Liver (tissue), 9 donors: Measurements from ENCODE around the gene TMEM272. TPM values are rescaled to one million over a fixed set of nuclear protein-coding genes. Genes with fewer than 3 reads are reported as not detected.
A peak's percentile ranks its signal among the peaks of the same experiment; 100 is the strongest.

ENCODE experiments used
- DNase-seq: peaks from one replicate; pipeline ENCODE4 v3.0.0-alpha.2; 2017; ENCODE audit warnings: low spot score
- H3K27ac ChIP-seq, 2 donors: one replicate each; pipeline ENCODE4 v1.7.0; 2013; ENCODE audit warnings: inconsistent platforms in 2 of 2, low read length in 2 of 2, control low read depth in 1 of 2, low read depth in 1 of 2, mild to moderate bottlenecking in 1 of 2
- H3K27me3 ChIP-seq, 4 donors: one replicate each; pipeline versions ENCODE4 v1.6.1 to v1.7.0; 2013; ENCODE audit warnings: low read length in 3 of 4, inconsistent platforms in 1 of 4, mild to moderate bottlenecking in 1 of 4, moderate library complexity in 1 of 4; ENCODE audit not compliant: control insufficient read depth in 4 of 4, insufficient read depth in 4 of 4
- H3K36me3 ChIP-seq, 4 donors: one replicate each; pipeline versions ENCODE4 v1.6.1 to v1.7.0; 2013; ENCODE audit warnings: low read length in 3 of 4, mild to moderate bottlenecking in 3 of 4, low read depth in 1 of 4, moderate library complexity in 1 of 4; ENCODE audit not compliant: control insufficient read depth in 4 of 4, insufficient read depth in 3 of 4
- H3K4me1 ChIP-seq, 4 donors: one replicate each; pipeline versions ENCODE4 v1.6.1 to v1.7.0; 2013; ENCODE audit warnings: low read length in 3 of 4, mild to moderate bottlenecking in 3 of 4, moderate library complexity in 1 of 4; ENCODE audit not compliant: control insufficient read depth in 4 of 4, insufficient read depth in 4 of 4
- H3K4me3 ChIP-seq, 3 donors: one replicate each; pipeline versions ENCODE4 v1.6.1 to v1.7.0; 2013; ENCODE audit warnings: low read length in 3 of 3, control low read depth in 1 of 3, low read depth in 1 of 3, mild to moderate bottlenecking in 1 of 3
- H3K9ac ChIP-seq, 2 donors: one replicate each; pipeline ENCODE4 v1.7.0; 2013; ENCODE audit warnings: low read length in 2 of 2, mild to moderate bottlenecking in 2 of 2, moderate library complexity in 2 of 2, control low read depth in 1 of 2, low read depth in 1 of 2
- H3K9me3 ChIP-seq, 4 donors: one replicate each; pipeline versions ENCODE4 v1.6.1 to v1.7.0; 2013; ENCODE audit warnings: low read length in 3 of 4; ENCODE audit not compliant: control insufficient read depth in 4 of 4
- ATF3 ChIP-seq: IDR thresholded peaks from 2 replicates; pipeline ENCODE4 v1.6.1; 2016; ENCODE audit warnings: antibody characterized with exemption
- CTCF ChIP-seq: fragments of 150-350 bp; IDR thresholded peaks from 2 replicates; pipeline ENCODE4 v1.5.1; 2017; ENCODE audit warnings: improper control_type of control experiment, low read depth, low read length; ENCODE audit not compliant: missing input control
- EGR1 ChIP-seq, 2 donors: IDR thresholded peaks; 2 replicates each; pipeline ENCODE4 v1.6.1; 2016 to 2018; ENCODE audit warnings: antibody characterized with exemption in 2 of 2, low read depth in 2 of 2
- FOXA1 ChIP-seq: IDR thresholded peaks from 2 replicates; pipeline ENCODE4 v1.6.1; 2016; ENCODE audit warnings: antibody characterized with exemption
- FOXA2 ChIP-seq: IDR thresholded peaks from 2 replicates; pipeline ENCODE4 v1.6.1; 2016; ENCODE audit warnings: antibody characterized with exemption
- GABPA ChIP-seq, 2 donors: IDR thresholded peaks in 1 of 2; conservative IDR thresholded peaks in 1 of 2; 2 replicates each; pipeline ENCODE4 v1.6.1; 2016; ENCODE audit warnings: antibody characterized with exemption in 2 of 2, mild to moderate bottlenecking in 1 of 2, moderate library complexity in 1 of 2
- HNF4A ChIP-seq, 2 donors: conservative IDR thresholded peaks; 2 replicates each; pipeline ENCODE4 v1.6.1; 2016; ENCODE audit warnings: antibody characterized with exemption in 2 of 2, mild to moderate bottlenecking in 2 of 2
- HNF4G ChIP-seq: IDR thresholded peaks from 2 replicates; pipeline ENCODE4 v1.6.1; 2016; ENCODE audit warnings: antibody characterized with exemption
- JUND ChIP-seq, 2 donors: IDR thresholded peaks; 2 replicates each; pipeline ENCODE4 v1.6.1; 2016; ENCODE audit warnings: antibody characterized with exemption in 2 of 2
- MAX ChIP-seq: IDR thresholded peaks from 2 replicates; pipeline ENCODE4 v1.6.1; 2016; ENCODE audit warnings: antibody characterized with exemption
- NR2F2 ChIP-seq: IDR thresholded peaks from 2 replicates; pipeline ENCODE4 v1.6.1; 2016; ENCODE audit warnings: antibody characterized with exemption
- RAD21 ChIP-seq, 2 donors: IDR thresholded peaks; 2 replicates each; pipeline ENCODE4 v1.6.1; 2016; ENCODE audit warnings: antibody characterized with exemption in 2 of 2, mild to moderate bottlenecking in 2 of 2
- REST ChIP-seq: IDR thresholded peaks from 2 replicates; pipeline ENCODE4 v1.6.1; 2016; ENCODE audit warnings: antibody characterized with exemption, mild to moderate bottlenecking
- RXRA ChIP-seq, 2 donors: IDR thresholded peaks; 2 replicates each; pipeline ENCODE4 v1.6.1; 2017 to 2018; ENCODE audit warnings: antibody characterized with exemption in 2 of 2, mild to moderate bottlenecking in 1 of 2
- SP1 ChIP-seq: IDR thresholded peaks from 2 replicates; pipeline ENCODE4 v1.6.1; 2018; ENCODE audit warnings: antibody characterized with exemption, mild to moderate bottlenecking
- TAF1 ChIP-seq: conservative IDR thresholded peaks from 2 replicates; pipeline ENCODE4 v1.6.1; 2016; ENCODE audit warnings: antibody characterized with exemption, mild to moderate bottlenecking
- YY1 ChIP-seq: IDR thresholded peaks from 2 replicates; pipeline ENCODE4 v1.6.1; 2016; ENCODE audit warnings: antibody characterized with exemption, mild to moderate bottlenecking
- ZBTB33 ChIP-seq: IDR thresholded peaks from 2 replicates; pipeline ENCODE4 v1.6.1; 2016; ENCODE audit warnings: antibody characterized with exemption
- WGBS: extraction: QIAGEN DNeasy Blood & Tissue Kit; methylation state at CpG from one replicate; pipeline ENCODE4 v1.1.7; 2013; 5-methylcytosine and 5-hydroxymethylcytosine counted together
- polyA plus RNA-seq, 2 donors: library from polyadenylated mRNA; stranded (reverse) in 1 of 2; unstranded in 1 of 2; fragments of 200-250 nt in 1 of 2; fragments of >200 nt in 1 of 2; fragmentation: Nextera tagmentation in 1 of 2; extraction: Ambion mirVana in 1 of 2; gene quantifications; one replicate each; pipeline versions ENCODE4 v1.2.1 to v1.2.3, GENCODE V29; 2013 to 2015
- total RNA-seq, 2 donors: library from RNA; depleted of rRNA; stranded (reverse); fragments of >200 nt; gene quantifications; one replicate each; pipeline ENCODE4 v1.2.3, GENCODE V29; 2014
- donor health status: healthy.
- donor health status: healthy.
- donor health status: healthy.
- donor health status: healthy.
- donor health status: healthy.

Gene TMEM272
- total and polyA plus RNA-seq, 4 donors, result 0.02 to 0.42 (median 0.10) TPM

GRCh38 chr13:51814825-51815650, 29.9 kb downstream of the TMEM272 start:
- H3K4me3 ChIP-seq, result peak overlapping the region; percentile 41 to 56 (median 45)
- H3K4me1 ChIP-seq, result peaks cover 0 to 13% (median 4%) of the 10 kb centered on the region in 4 donors
- no peaks in the 10 kb centered on the region for H3K36me3 ChIP-seq
- 23% methylated on average over 13 of the region's 13 CpGs for WGBS
- TF ChIP-seq HNF4A (conservative IDR thresholded peaks at IDR 0.05) (peak; percentile 24 to 49), YY1 (peak; percentile 72), EGR1 (IDR thresholded peaks at IDR 0.05; ENCODE audit: low read depth in 2 of 2) (no peak), FOXA1 (peak; percentile 29), REST (no peak), ZBTB33 (no peak), ATF3 (no peak), RAD21 (IDR thresholded peaks at IDR 0.05) (peak; percentile 92 to 93), NR2F2 (no peak), SP1 (no peak), CTCF (peak; percentile 86), GABPA (IDR thresholded peaks at IDR 0.05 in 1 of 2, conservative IDR thresholded peaks at IDR 0.05 in 1 of 2) (no peak), HNF4G (no peak), MAX (peak; percentile 56), TAF1 (no peak), RXRA (IDR thresholded peaks at IDR 0.05) (peak in 1 of 2 donors; percentile 65), JUND (IDR thresholded peaks at IDR 0.05) (no peak), FOXA2 (peak; percentile 69)
- H3K9ac ChIP-seq, result peak overlapping the region; percentile 40 to 79
- peak overlapping the region; percentile 26 to 81 for H3K27ac ChIP-seq
- H3K9me3 ChIP-seq, result no peaks in the 10 kb centered on the region
- DNase-seq, result peak; percentile 71
- H3K27me3 ChIP-seq, result no peaks in the 10 kb centered on the region
